Nephron progenitor cell (in vitro differentiated cells): ENCODE data around the gene HSD11B1.

Experiments used
- DNase-seq: peaks from one replicate; pipeline ENCODE4 v3.0.0; 2021
- H3K27ac Mint-ChIP-seq: 2 replicates; pipeline ENCODE4 v1.8.0; 2021; ENCODE audit warnings: mild to moderate bottlenecking, moderate library complexity, mixed read lengths
- H3K27me3 Mint-ChIP-seq: 2 replicates; pipeline ENCODE4 v1.8.0; 2021; ENCODE audit warnings: mild to moderate bottlenecking, low read depth, mixed read lengths; ENCODE audit not compliant: poor library complexity
- H3K36me3 Mint-ChIP-seq: 2 replicates; pipeline ENCODE4 v1.8.0; 2021; ENCODE audit warnings: low read depth, mixed read lengths
- H3K4me1 Mint-ChIP-seq: 2 replicates; pipeline ENCODE4 v1.8.0; 2021; ENCODE audit warnings: mixed read lengths
- H3K4me3 Mint-ChIP-seq: 2 replicates; pipeline ENCODE4 v1.8.0; 2021; ENCODE audit warnings: mild to moderate bottlenecking, moderate library complexity, mixed read lengths
- H3K9me3 Mint-ChIP-seq: 2 replicates; pipeline ENCODE4 v1.8.0; 2021; ENCODE audit warnings: mild to moderate bottlenecking, moderate library complexity, mixed read lengths
- TF ChIP-seq, protein P1 (sequence below): fragments of 200-600 bp; sonication (generic); IDR thresholded peaks from 2 replicates; pipeline ENCODE4 v1.5.0; 2021; ENCODE audit warnings: antibody characterized with exemption

The HSD11B1 gene

DNA sequence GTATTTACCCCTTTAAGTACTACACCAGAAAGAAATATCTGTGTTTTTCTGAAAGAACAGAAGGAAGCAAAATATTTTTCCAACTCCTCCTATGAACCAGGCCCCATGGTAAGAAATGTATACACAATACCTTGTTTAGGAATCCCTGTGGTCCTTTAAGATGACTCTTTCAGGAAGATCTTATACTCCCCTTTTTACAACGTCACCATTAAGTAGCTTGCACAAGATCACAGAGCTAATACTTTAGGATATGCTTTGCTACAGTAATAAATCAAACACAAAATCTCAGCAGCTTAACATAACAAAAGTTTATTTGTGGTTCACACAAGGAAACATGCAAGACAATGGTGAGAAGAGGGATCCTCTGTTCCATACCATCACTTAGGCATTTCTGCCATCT, 43.6 kb upstream of the HSD11B1 start:
- no peaks in the 10 kb centered on the region for H3K9me3 Mint-ChIP-seq
- no peak for DNase-seq
- H3K27me3 Mint-ChIP-seq, result peaks cover 5% of the 10 kb centered on the region
- H3K27ac Mint-ChIP-seq, result peak overlapping the region; percentile 68
- peaks cover 47% of the 10 kb centered on the region for H3K4me1 Mint-ChIP-seq
- TF ChIP-seq, protein P1, sequence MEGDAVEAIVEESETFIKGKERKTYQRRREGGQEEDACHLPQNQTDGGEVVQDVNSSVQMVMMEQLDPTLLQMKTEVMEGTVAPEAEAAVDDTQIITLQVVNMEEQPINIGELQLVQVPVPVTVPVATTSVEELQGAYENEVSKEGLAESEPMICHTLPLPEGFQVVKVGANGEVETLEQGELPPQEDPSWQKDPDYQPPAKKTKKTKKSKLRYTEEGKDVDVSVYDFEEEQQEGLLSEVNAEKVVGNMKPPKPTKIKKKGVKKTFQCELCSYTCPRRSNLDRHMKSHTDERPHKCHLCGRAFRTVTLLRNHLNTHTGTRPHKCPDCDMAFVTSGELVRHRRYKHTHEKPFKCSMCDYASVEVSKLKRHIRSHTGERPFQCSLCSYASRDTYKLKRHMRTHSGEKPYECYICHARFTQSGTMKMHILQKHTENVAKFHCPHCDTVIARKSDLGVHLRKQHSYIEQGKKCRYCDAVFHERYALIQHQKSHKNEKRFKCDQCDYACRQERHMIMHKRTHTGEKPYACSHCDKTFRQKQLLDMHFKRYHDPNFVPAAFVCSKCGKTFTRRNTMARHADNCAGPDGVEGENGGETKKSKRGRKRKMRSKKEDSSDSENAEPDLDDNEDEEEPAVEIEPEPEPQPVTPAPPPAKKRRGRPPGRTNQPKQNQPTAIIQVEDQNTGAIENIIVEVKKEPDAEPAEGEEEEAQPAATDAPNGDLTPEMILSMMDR, result no peak
- no peak overlapping the region for H3K4me3 Mint-ChIP-seq
- no peaks in the 10 kb centered on the region for H3K36me3 Mint-ChIP-seq

DNA sequence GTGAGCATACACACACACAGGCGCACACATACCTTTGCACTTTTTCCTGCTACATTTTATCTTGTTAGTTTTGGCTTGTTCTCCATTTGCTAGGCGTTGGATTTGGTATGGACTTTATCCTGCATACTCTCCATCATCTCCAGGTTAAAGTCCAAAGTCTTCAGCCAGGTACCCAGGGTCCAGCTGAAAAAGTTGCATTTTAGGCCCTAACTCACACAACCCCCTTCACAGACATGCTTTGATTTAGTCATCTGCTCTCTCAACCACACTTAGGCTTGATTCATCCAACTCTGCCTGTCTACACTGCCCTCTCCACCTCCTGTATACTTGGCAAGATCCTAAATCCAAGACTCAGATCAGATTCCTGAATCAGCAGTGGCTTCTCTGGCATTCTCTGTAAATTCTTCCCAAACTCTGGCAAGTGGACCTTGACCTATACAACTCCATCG, 41.7 kb upstream of the HSD11B1 start:
- DNase-seq, result no peak
- Mint-ChIP-seq H3K4me3 (no peak overlapping the region), H3K27ac (no peak overlapping the region)

DNA sequence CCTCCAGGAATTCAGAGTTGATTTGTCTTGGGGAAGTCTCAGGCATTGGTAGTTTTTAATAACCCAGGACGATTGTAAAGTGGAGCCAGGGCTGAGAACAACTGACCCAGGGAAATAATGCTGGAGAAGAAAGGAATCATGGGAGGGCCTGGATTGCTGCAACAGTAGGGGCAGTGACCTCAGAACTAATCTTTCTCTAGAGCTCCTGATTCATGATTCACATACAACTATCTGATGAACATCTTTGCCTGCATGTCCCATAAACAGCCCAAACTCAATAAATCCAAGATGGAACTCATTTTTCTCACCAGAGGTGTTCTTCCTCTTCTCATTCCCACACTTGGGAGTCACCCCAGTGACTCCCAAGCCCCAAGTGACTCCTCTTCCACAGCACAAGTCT, 37.5 kb upstream of the HSD11B1 start:
- DNase-seq, result no peak
- Mint-ChIP-seq H3K4me3 (no peak overlapping the region), H3K27ac (no peak overlapping the region), H3K9me3 (peaks cover 10% of the 10 kb centered on the region), H3K4me1 (no peaks in the 10 kb centered on the region), H3K36me3 (peaks cover 6% of the 10 kb centered on the region), H3K27me3 (peaks cover 27% of the 10 kb centered on the region)
- TF ChIP-seq, protein P1, result no peak

More for the DNA sequence above, 41.7 kb upstream of the HSD11B1 start:
- TF ChIP-seq, protein P1, result no peak
- no peaks in the 10 kb centered on the region for H3K36me3 Mint-ChIP-seq
- peaks cover 3% of the 10 kb centered on the region for H3K27me3 Mint-ChIP-seq
- peaks cover 36% of the 10 kb centered on the region for H3K4me1 Mint-ChIP-seq
- no peaks in the 10 kb centered on the region for H3K9me3 Mint-ChIP-seq

DNA sequence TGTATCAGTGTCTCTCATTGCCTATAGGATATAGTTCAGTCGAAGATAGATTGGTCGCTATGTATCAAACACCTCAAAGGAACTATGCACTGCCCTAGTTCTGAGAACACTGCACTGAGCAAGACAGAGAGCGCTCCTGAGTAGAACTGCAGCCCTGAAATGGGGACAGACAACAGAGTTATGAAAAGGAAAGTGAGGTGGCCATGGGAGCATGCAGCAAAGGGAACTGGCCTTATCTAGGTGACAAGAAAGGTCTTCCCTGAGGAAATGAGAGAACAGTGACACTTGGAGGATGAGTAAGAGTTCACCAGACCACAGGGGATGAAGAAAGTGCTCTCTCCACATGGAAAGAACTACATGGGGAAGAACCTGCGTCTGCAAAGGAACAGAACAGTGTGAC, 36.9 kb upstream of the HSD11B1 start:
- Mint-ChIP-seq H3K4me1 (no peaks in the 10 kb centered on the region), H3K36me3 (peaks cover 6% of the 10 kb centered on the region), H3K27ac (no peak overlapping the region), H3K9me3 (peaks cover 10% of the 10 kb centered on the region), H3K4me3 (no peak overlapping the region), H3K27me3 (peaks cover 32% of the 10 kb centered on the region)
- TF ChIP-seq, protein P1, result no peak
- no peak for DNase-seq

DNA sequence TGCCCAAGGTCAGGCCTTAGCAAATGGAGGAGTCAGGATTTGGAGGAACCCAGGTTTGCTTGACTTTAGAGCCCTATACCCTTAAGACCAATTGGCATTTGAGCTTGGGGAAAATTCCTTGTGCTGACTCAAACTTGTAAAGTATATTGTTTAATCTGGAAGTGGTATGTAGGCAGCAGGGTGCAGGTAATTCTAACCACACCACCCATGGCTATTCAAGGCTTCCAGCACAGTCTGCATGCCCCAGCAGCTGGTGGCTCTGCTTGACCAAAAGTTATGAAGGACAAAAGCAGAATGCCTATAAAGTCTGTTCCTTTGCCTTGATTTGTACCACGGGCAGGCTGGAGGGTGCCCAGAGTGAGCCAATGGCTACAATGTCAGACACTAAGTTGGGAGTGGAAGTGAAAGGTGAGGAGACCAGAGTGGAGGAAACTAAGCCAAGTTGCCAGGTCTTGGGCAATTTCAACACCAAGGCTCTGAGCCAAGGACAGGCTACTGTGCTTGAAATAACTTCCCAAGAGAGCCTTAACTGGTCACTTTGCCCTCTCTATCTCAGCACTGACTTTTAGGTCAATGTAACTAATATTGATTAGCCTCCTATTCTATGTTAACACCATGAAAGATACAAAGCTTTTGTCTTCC, 34.1 kb upstream of the HSD11B1 start:
- DNase-seq, result no peak
- H3K9me3 Mint-ChIP-seq, result peaks cover 10% of the 10 kb centered on the region
- no peak overlapping the region for H3K27ac Mint-ChIP-seq
- H3K36me3 Mint-ChIP-seq, result peaks cover 6% of the 10 kb centered on the region
- peaks cover 17% of the 10 kb centered on the region for H3K4me1 Mint-ChIP-seq
- peaks cover 58% of the 10 kb centered on the region for H3K27me3 Mint-ChIP-seq
- TF ChIP-seq, protein P1, result no peak
- no peak overlapping the region for H3K4me3 Mint-ChIP-seq
